CD1c-positive myeloid dendritic cell (primary cell): ENCODE measurements around the gene C17orf50.
A peak's percentile ranks its signal among the peaks of the same experiment; 100 is the strongest.

Experiments
- DNase-seq: peaks from one replicate; pipeline ENCODE4 v3.0.0-alpha.2; 2016; ENCODE audit errors: extremely low spot score

C17orf50 gene

DNA sequence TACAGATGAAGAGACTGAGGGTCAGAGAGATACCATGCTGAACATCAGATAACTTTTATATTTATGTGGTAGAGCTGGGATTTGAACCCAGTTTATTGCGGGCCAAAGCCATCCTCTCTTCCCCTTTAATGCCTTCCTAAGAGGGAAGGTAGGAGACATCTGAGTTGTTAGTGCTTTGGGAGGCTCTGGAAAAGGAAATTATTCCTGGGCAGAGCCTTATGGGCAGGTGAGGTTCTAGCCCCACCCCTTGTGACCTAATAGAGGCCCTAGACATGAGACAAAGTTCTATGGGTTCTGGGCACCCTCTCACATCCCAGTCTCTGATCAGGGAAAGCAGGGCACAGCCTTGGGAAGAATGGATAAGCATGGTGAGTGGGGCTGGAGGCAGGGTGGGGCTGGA is at the start of gene C17orf50:
Gene C17orf50, plus strand, starts transcription at position 301 of the 400 bp plus-strand sequence. Its CDS starts 55 bp downstream, at position 356.
- DNase-seq, result no peak

DNA sequence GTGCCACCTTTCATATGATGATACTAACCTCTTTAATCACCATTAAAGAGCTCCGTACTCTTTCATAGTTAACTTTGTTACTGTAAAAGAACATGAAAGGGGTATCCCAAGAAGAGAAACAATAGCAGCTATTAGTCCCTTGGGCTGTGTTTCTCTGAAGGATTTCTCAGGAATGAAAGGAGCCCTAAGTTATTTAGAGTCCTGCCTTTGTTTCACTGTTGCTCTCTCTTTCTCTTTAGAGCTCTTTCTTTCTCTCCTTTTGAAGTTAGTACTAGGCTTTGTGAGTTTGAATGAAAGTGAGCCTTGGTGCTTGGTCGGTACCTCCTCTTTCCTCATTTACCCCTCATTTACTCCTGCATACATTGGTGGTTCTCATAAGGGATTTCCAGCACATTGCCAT is 49.7 kb upstream of the C17orf50 start:
- no peak for DNase-seq

DNA sequence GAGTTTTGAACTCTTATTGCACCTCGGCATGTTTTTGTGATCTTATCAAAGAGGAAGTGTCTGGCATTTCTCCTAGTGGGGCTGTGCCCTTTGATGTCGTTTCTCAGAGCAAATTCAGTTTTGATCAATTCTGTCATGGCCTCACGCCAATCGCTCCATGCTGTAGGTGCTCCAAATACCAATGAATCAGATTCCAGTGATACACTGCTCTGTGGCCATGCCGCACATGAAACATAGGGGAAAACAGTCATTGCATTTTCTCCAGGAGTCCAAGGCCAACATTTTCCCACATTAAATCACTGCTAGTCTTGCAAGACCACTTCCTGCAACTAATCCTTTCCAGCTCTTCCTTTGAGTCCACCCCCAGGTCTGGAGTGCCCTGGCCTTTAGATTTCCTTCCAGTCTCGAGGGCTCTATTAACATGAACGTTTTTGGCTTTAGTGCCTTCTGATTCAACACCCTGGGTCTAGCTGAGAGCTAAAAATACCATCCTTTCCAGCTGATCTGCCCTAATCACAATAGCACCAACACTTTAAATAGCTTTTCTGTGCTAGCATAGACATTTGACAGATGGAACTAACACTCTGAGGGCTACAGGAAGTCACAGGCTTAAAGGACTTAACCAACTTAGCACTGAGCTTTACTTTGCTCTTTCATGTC is 47.5 kb upstream of the C17orf50 start:
- DNase-seq, result no peak

DNA sequence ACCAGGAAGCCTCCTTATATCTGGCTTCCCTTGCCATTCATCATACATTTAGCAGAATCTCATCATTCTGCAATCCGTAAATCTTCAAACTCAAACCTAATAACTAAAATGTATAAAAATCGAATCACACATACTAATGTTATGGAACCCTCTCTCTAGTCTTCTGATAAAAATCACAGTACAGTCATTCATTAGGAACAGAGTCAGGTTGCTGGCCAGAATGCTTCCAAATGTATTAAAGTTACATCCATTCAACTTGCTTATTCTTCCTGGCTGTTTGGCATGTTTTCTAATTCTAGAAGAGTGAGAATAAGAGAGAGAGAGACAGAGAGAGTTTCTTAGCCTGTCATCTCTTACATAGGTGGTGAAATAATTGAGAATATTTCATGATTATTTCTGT is 45.7 kb upstream of the C17orf50 start:
- DNase-seq, result no peak

DNA sequence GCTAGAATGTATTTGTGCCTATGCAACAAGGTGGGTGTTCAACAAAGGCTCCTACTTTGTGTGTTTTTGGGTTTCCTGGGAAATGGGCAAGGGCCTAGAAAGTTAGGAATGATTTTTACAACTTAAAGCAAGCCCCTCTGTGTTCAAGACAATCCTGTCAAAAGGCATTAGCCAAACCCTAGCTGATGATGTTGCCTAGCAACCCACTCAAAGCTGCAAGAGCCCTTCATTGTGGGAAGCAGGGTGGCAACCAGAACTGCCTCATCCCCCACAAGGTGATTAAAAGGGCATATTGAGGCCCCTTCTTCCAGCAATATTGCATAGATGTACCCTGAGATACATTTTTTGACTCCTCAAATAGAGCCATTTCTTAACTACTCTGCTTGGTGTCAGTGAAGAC is 45.3 kb upstream of the C17orf50 start:
- DNase-seq, result no peak

DNA sequence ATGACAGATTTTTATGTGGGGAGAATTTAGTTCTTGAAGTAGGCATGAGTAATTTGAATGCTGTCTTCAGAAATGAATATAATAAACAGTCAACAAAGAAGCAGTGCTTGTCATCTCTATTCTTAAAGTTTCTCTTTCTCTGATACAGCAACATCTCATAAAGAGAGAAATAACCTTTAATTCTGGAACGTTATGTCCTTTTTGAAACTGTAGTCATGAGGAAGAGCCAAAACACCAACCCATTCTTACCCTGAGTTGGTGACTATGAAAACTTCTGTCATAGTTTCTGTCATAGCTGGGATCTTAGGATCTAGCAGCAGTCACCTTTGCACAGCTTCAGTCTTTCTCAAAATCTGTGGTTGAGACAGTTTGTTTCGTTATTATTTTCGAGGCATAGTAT is 44.5 kb upstream of the C17orf50 start:
- DNase-seq, result no peak

DNA sequence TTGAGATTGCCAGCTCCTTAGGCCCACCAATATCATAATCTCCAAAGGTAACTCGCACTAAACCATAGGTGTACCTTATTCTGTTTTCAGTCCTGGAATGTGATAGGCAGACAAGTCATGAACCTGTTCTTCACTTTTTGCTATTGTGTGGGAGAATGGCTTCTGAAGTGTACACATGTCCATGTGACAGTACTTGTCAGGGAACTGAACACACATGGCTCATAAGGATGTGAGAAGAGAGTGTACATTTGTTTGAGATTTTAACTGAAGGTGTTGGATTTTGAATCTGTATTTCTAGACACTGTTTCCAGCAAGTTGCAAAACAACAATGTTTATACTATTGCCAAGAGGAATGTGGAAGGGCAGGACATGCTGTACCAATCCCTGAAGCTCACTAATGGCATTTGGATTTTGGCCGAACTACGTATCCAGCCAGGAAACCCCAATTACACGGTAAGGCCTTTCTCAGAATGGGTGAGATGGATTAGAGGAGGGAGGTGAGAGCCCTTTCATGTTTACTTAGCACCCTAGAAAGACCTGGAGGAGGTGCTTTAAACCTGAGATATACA is 43.7 kb upstream of the C17orf50 start:
- no peak for DNase-seq

DNA sequence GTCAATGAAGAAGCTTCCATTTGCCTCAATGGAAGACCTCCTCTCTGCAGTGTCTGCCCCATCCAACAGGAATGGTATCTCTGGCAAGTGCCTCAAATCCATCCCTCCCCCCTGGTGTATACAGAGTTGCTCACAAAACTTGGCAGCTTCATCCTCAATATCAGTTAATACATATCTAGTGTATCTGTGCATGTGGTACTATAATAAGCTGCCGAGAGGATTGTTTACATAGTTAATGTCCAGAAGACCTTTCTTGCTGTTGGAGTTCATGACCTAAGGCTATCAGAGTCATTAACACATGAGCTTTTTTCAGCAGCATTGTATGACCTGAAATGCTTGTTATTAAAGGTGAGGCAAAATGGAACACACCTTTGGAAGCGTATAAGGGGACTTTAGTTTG is 43.2 kb upstream of the C17orf50 start:
- DNase-seq, result no peak

GRCh38 chr17:35723735-35724134 is 37.0 kb upstream of the C17orf50 start:
- no peak for DNase-seq

GRCh38 chr17:35725058-35725457 is 35.6 kb upstream of the C17orf50 start:
- DNase-seq, result no peak

DNA sequence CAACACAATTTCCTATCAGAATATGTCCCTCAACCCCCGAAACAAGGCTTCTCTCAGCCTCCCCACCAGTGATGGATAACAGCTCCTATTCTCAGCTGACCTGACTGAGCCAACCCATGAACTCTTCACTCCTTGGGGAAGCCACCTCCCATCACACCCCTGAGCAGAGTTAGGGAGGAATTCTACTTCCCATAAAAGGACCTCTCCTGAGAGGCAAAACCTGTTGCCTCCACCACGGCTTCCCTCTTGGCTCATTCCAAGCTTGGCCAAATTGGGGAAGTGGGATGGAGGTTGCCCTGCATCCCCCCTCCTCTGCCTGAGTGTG is 34.9 kb upstream of the C17orf50 start:
- no peak for DNase-seq

- DNase-seq, result no peak
Measured at GRCh38 chr17:35726127-35726952, 34.3 kb upstream of the C17orf50 start.

- no peak for DNase-seq
Measured at GRCh38 chr17:35726953-35727460, 33.7 kb upstream of the C17orf50 start.

- DNase-seq, result no peak
Measured at GRCh38 chr17:35727635-35728034, 33.1 kb upstream of the C17orf50 start.

DNA sequence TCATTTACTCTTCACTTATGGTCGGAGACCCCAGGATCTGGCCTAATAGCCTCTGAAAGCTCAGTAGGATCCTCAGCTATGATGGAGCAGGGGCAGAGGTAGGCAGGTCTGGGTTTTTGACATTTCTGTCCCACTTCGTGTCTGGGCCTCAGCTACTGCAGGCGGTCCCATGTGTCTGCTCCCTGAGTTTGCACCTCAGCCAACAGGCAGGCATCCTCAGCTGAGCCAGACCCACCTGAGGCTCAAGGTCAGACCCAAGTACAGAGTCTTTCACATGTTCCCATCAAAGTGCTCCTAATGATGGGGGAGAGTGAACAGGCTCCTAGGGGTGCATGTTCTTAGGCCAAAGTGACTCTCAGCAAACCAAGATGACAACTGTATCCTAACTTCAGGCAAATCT is 32.1 kb upstream of the C17orf50 start:
- no peak for DNase-seq

DNA sequence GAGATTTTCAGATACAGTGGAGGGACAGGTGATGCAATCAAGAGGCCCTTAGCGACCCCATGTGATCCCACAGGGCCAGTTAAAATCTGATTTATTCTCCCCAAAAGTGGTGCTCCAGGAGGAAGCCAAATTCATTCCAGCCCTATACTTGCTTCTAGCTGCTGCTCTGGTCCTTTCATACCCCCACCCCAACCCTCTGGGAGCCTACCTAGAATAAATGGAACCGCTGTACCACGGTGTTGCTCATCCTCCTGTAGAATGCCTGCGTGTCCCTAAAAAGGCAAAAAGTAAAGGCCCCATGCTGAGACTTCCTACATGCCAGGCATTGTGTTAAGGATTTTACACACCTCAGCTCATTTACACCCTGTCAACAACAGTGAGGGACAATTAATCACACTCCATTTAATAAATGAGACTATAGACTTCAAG is 31.3 kb upstream of the C17orf50 start:
- DNase-seq, result no peak

- DNase-seq, result no peak
Measured at GRCh38 chr17:35730400-35731005, 30.2 kb upstream of the C17orf50 start.

DNA sequence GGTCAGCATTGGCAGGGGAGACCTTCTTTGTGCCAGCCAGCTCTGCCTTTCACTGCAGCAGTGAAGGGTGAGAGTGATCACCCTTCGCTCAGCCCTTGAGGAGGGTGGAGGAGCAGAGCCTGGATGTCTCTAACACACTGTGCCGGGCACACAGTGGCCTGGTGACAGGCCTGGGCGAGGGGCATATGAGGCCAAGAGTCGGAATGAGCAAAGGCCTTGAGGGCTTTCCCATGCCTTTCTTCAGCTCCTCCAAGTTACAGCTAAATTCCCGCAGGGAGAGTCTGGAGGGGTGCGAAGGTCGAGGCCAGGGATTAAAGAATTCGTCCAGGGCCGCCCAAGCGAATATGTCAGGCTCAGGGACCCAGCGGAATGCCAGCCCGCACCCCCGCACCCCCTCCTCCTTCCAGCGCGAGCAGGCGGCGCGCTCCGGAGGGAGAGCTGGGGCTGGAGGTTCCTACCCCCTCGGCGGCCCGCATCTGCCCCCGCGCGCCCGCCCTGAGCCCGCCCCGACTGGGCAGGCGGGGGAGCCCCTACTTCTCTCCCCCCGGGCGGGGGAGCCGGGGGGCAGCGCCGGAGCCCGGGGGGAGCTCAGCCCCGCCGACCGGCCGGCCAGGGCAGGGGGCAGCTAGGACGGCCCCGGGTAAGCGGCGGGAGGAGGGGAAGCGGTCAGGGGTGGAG is 29.3 kb upstream of the C17orf50 start, which contains the start of gene RASL10B:
Gene RASL10B, plus strand, starts transcription at position 401 of the 678 bp plus-strand sequence. CDS start 3,546 bp downstream, outside the sequence.
- peak; percentile 15 for DNase-seq

DNA sequence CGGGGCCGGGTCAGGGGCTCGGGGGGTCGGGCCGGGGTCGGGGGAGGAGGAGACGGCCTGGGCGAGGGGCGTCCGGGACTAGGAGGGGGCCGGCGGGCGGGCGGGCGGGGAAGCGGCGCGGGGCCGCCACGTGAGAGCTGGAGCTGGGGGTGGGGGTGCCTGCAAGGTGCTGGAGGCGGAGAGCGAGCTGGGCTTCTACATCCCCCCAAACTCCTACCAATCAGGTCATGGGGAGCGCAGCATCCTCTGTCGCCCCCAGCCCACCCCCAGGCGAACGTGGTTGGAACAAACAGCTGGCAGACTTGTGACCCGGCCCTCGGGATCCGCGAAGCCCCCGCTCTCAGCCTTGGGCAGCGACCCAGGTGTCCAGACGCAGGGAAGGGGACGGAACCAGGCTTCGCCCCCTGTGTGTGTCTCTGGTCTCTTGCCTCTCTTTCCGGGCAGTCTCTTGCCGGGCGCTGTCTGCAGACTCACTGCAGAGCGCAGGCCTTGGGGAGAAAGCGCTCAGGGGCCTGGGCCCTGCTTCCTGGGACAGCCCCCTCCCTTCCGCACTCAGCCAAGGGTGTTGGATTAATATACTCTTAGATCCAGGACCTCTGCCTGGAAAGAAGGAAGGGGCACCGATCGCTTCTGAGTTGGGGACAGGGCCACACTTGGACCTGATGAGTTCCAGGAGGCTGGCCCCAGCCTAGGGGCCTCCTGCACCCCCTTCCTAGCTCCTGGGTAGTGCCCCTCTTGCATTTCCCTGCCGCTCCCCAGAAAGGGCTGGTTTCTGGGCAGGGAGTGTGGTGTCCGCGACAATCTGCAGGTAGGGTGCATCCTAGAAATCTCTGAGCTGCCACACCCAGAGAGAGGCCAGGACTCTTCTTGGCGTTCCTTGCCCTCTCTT is 28.5 kb upstream of the C17orf50 start:
- DNase-seq, result no peak

DNA sequence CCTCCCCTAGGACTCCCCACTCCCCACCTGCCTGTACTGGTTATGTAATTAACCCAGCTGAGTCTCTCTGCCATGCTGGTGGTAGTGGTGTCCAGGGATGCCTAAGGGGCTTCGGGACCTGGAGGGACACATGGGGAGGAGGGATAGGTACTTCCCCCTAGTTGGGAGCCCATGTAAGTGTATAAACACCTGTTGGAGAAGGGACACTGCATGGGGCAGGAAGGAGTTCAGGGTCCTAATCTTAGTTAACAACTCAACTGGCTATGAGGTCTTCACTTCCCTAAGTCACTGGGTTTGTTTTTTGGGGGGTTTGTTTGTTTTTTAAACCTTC is 27.9 kb upstream of the C17orf50 start:
- no peak for DNase-seq

DNA sequence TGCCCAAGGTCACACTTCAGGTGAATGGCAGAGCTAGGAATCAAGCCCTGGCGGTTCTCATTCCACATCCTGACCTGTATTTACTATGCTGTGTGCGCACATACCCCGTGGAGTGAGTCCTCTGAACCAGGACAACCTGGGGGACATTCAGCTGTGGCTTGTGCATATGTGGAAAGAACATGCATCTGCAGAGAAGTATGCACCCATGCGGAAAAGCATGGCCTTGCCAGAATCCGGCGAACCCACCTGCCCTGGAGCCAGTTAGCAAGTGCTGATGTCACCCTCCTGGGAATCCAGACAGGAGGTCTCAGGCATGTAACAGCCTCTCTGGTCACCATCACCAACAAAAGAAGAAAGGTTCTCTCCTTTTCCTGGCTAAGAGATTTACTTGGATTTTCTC is 27.3 kb upstream of the C17orf50 start:
- DNase-seq, result no peak
